Tibial nerve (tissue), 4 donors: Measurements from ENCODE around the gene ANO7. TPM values are rescaled to one million over a fixed set of nuclear protein-coding genes. Genes with fewer than 3 reads are reported as not detected.

Source experiments
- DNase-seq, 2 donors: peaks; one replicate each; pipeline ENCODE4 v3.0.0-alpha.2; 2019; ENCODE audit warnings: low spot score in 2 of 2
- H3K27ac ChIP-seq, 4 donors: fragments of 200-600 bp; sonication (generic) in 3 of 4; one replicate each; pipeline ENCODE4 v1.5.1; 2017 to 2019; ENCODE audit warnings: mild to moderate bottlenecking in 1 of 4
- H3K27me3 ChIP-seq, 2 donors: fragments of 200-600 bp; sonication (generic) in 1 of 2; one replicate each; pipeline versions ENCODE4 v1.5.1 to v1.6.0; 2017 to 2019
- H3K36me3 ChIP-seq, 3 donors: fragments of 200-600 bp; sonication (generic); one replicate each; pipeline ENCODE4 v1.5.1; 2018 to 2019
- H3K4me1 ChIP-seq, 4 donors: fragments of 200-600 bp; sonication (generic) in 3 of 4; one replicate each; pipeline ENCODE4 v1.5.1; 2017 to 2019
- H3K4me3 ChIP-seq, 4 donors: fragments of 200-600 bp; sonication (generic) in 3 of 4; one replicate each; pipeline ENCODE4 v1.5.1; 2017 to 2019; ENCODE audit warnings: mild to moderate bottlenecking in 1 of 4, moderate library complexity in 1 of 4
- H3K9me3 ChIP-seq, 4 donors: fragments of 200-600 bp; sonication (generic) in 3 of 4; one replicate each; pipeline ENCODE4 v1.5.1; 2017 to 2019
- CTCF ChIP-seq, 5 experiments: fragments of 200-600 bp in 3 of 5; fragments of 450-650 bp in 2 of 5; sonication (generic) in 3 of 5; IDR thresholded peaks; one replicate each; pipeline ENCODE4 v1.5.1; 2016 to 2019; ENCODE audit warnings: antibody characterized with exemption in 5 of 5, mild to moderate bottlenecking in 3 of 5, moderate library complexity in 2 of 5
- EP300 ChIP-seq, 2 donors: sonication (generic); formaldehyde crosslinking; IDR thresholded peaks; one replicate each; pipeline ENCODE4 v1.6.1; 2017; ENCODE audit warnings: antibody characterized with exemption in 2 of 2, mild to moderate bottlenecking in 1 of 2
- POLR2A ChIP-seq, 2 donors: fragments of 450-650 bp; IDR thresholded peaks; one replicate each; pipeline ENCODE4 v1.6.1; 2017; ENCODE audit warnings: antibody characterized with exemption in 2 of 2, mild to moderate bottlenecking in 2 of 2, moderate library complexity in 2 of 2
- WGBS, 2 donors: methylation state at CpG; one replicate each; pipeline ENCODE4 v1.1.5; 2018; 5-methylcytosine and 5-hydroxymethylcytosine counted together
- total RNA-seq, 4 donors: library from RNA; depleted of rRNA; stranded (reverse); fragments of >200 nt; gene quantifications; one replicate each; pipeline ENCODE4 v1.1.0, GENCODE V29; 2016

The ANO7 gene
- 1 to 10 TPM in 1 of 4 donors, under 1 TPM in 3; 0.42 to 1.2 (median 0.51) TPM for total RNA-seq

DNA sequence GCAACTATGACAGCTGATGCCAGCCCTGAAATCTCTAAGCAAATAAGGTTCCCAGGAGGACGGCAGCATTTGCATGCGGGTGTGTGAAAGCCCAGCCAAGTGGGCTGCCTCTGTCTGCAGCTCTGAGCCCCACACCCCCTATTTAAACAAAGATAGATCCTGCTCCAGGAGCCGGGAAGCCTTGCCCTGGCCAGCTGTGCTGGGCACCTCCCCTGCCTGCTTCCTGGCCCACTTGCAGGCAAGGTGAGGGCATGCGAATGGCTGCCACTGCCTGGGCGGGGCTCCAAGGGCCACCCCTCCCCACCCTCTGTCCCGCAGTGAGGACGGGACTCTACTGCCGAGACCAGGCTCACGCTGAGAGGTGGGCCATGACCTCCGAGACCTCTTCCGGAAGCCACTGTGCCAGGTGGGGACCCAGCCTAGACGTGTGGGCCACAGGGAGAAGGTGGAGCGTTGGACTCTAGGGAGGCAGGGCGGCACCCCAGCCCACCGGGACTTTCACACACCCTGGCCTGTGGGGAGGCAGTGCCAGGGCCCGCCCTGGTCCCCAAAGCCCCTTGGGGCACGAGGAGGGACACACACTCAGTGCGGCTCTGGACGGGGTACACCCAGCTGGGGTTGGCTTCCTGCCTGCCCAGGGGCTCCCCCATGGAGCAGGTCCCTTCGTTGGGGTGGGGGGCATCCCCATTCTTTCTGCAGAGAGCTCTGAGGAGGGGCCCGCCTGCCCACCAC lies at the start of gene ANO7:
Gene ANO7 (plus strand): TSS at position 317 of the 732 bp plus-strand sequence. CDS start 1,387 bp downstream, outside the sequence.
- no peak for TF ChIP-seq EP300 (IDR thresholded peaks at IDR 0.05)
- no peak for TF ChIP-seq CTCF (IDR thresholded peaks at IDR 0.05)
- no peak for TF ChIP-seq POLR2A (IDR thresholded peaks at IDR 0.05)
- Histone ChIP-seq H3K4me1 (no peaks in the 10 kb centered on the region), H3K27ac (no peak within 1 kb of the TSS), H3K27me3 (no peaks in the 10 kb centered on the region), H3K9me3 (no peaks in the 10 kb centered on the region), H3K4me3 (no peak within 1 kb of the TSS), H3K36me3 (peaks cover 0 to 13% (median 0%) of the 10 kb centered on the region in 3 donors)
- 40 to 65% methylated on average over 3 to 11 of the region's 21 CpGs for WGBS, 2 donors
- DNase-seq = no peak

DNA sequence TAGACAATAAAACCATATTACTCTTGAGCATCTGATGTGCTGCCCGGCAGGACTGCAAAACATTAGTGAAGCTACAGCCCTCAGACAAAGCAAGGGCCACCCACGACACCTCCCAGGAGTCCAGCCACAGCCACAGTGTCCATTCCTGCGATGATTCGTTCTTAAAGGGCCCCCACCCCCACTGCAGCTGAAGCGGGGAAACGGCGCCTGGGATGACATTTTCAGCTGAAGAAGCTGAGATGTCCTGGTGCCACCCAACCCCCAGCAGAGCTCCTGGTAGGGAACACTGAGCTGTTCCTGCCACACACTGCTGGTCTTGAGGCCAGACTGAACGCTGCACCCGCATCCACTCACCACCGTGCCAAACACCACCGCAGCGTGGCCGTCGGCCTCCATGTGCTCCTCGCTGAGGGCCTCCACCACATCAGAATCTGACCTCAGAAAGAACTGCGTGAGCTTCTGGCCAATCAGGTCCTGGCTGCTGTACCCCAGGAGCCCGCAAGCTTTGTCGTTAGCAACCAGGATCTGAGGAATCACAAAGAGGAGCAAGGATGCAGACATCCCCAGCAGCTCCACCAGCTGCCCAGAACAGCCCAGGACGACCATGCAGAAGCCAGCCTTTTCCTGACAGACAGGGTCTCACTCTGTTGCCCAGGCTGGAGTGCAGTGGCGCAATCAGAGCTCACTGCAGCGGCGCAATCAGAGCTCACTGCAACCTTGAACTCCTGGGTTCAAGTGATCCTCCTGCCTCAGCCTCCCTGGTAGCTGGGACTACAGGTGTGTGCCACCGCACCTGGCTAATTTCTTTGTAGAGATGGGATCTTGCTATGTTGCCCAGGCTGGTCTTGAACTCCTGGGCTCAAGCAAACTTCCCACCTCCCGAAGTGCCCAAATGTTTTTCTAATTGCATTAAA lies 48.7 kb upstream of the ANO7 start:
- Histone ChIP-seq H3K4me1 (no peaks in the 10 kb centered on the region), H3K4me3 (no peak overlapping the region), H3K36me3 (peaks cover 0 to 57% (median 4%) of the 10 kb centered on the region in 3 donors), H3K9me3 (no peaks in the 10 kb centered on the region), H3K27ac (no peak overlapping the region), H3K27me3 (no peaks in the 10 kb centered on the region)
- DNase-seq = no peak
- TF ChIP-seq EP300 (IDR thresholded peaks at IDR 0.05) = no peak
- no peak for TF ChIP-seq POLR2A (IDR thresholded peaks at IDR 0.05)
- TF ChIP-seq CTCF (IDR thresholded peaks at IDR 0.05) = no peak
- WGBS, 2 donors = 84 to 86% methylated on average over 16 to 17 of the region's 24 CpGs

- H3K27me3 ChIP-seq = no peaks in the 10 kb centered on the region
- H3K4me1 ChIP-seq = no peaks in the 10 kb centered on the region
- no peak overlapping the region for H3K27ac ChIP-seq
- H3K9me3 ChIP-seq = no peaks in the 10 kb centered on the region
- 91 to 94% methylated on average over 10 of the region's 10 CpGs for WGBS, 2 donors
- no peak for DNase-seq
- H3K36me3 ChIP-seq = peaks cover 0 to 55% (median 4%) of the 10 kb centered on the region in 3 donors
- TF ChIP-seq EP300 (IDR thresholded peaks at IDR 0.05) = no peak
- TF ChIP-seq CTCF (IDR thresholded peaks at IDR 0.05) = no peak
- TF ChIP-seq POLR2A (IDR thresholded peaks at IDR 0.05) = no peak
- no peak overlapping the region for H3K4me3 ChIP-seq
These were observed 48.0 kb upstream of the ANO7 start for GRCh38 chr2:241140445-241140840.

DNA sequence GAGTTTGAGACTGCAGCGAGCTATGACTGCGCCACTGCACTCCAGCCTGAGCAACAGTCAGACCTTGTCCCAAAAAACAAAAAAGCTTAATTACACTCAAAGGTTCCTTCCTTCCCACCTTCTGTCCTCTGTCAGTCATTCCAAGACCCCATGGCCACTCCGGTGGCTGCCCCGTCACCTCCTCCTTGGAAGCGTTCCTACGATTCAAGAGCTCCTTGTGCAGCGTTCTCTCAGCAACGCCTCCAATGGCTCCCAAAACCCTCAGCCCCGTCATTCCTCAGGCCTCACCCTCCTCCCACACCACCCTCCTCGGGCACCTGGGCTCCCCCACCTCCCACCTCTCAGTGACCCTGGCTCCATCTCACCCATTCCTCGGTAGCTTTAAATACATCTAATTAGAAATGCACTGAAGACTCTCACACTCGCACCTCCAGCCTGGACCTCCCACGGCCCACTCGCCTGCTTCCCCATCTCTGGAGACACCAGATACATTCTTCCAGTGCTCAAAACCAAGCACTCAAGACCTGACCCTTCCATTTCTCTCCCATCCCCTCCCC lies 47.2 kb upstream of the ANO7 start:
- no peak overlapping the region for H3K27ac ChIP-seq
- no peaks in the 10 kb centered on the region for H3K4me1 ChIP-seq
- peaks cover 0 to 46% (median 4%) of the 10 kb centered on the region in 3 donors for H3K36me3 ChIP-seq
- H3K4me3 ChIP-seq = no peak overlapping the region
- TF ChIP-seq EP300 (IDR thresholded peaks at IDR 0.05) = no peak
- no peak for TF ChIP-seq CTCF (IDR thresholded peaks at IDR 0.05)
- TF ChIP-seq POLR2A (IDR thresholded peaks at IDR 0.05) = no peak
- WGBS, 2 donors = 89 to 90% methylated on average over 14 of the region's 14 CpGs
- no peak for DNase-seq
- no peaks in the 10 kb centered on the region for H3K27me3 ChIP-seq
- no peaks in the 10 kb centered on the region for H3K9me3 ChIP-seq
